Activated CD4-positive, alpha-beta memory T cell treated with anti-CD3 and anti-CD28 coated beads, Interleukin-2, amount 10 ng/mL, durations not matched to agents 7 days and 5 days (primary cell): Measurements from ENCODE around the gene SRPRB. TPM values are rescaled to one million over a fixed set of nuclear protein-coding genes. Genes with fewer than 3 reads are reported as not detected.
"Not testable (repeated sequence)": the region's sequence is repeated elsewhere in the genome, so short reads cannot be mapped to it uniquely, and the experiment has no call there.

Experiments used
- CTCF ChIA-PET: fragments of 350-600 bp; sonication (Branson Sonifier 250); formaldehyde crosslinking; loops from one replicate; lab custom pipeline; 2021; ENCODE audit warnings: antibody characterized with exemption, inconsistent platforms; lab: Charles Lee
- POLR2A ChIA-PET: fragments of 350-600 bp; sonication (Branson Sonifier 250); formaldehyde crosslinking; loops from one replicate; lab custom pipeline; 2021; ENCODE audit warnings: antibody characterized with exemption; lab: Charles Lee
- DNase-seq: peaks from one replicate; pipeline ENCODE4 v3.0.0-alpha.2; 2020
- H3K27ac Mint-ChIP-seq: one replicate; pipeline ENCODE4 v1.8.0; 2021; ENCODE audit warnings: mild to moderate bottlenecking, mixed read lengths
- H3K27me3 Mint-ChIP-seq: one replicate; pipeline ENCODE4 v1.8.0; 2021; ENCODE audit warnings: mixed read lengths
- H3K36me3 Mint-ChIP-seq: one replicate; pipeline ENCODE4 v1.8.0; 2021; ENCODE audit warnings: low read depth, mixed read lengths
- H3K4me1 Mint-ChIP-seq: one replicate; pipeline ENCODE4 v1.8.0; 2021; ENCODE audit warnings: mixed read lengths
- H3K4me3 Mint-ChIP-seq: one replicate; pipeline ENCODE4 v1.8.0; 2021; ENCODE audit warnings: mild to moderate bottlenecking, mixed read lengths
- H3K9me3 Mint-ChIP-seq: one replicate; pipeline ENCODE4 v1.8.0; 2021; ENCODE audit warnings: mixed read lengths
- total RNA-seq, 2 experiments: library from RNA; stranded (reverse); gene quantifications; one replicate each; pipeline ENCODE4 v1.2.3, GENCODE V29; 2021

The SRPRB gene
- total RNA-seq, 2 experiments from 2014 or later: 44.5 to 46.8 TPM

DNA sequence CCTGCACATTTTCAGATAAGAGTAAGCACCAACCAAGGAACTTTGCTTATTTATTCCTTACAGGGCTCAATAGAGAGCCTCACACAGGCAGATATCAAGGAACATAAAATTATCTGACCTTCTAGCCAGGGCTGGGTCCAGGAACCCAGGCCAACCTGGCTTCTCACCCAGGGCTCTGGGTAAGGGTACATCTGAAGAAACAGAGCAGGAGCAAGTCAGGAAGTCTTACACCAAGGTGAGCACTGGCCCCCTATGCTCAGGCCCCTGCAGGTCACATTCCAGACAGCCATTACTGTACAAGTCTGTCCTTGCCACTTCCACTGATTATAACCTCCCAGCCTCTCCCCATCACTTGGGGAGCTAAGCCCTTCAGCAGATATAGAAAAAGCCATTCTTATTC is 40.4 kb upstream of the SRPRB start:
- Mint-ChIP-seq H3K27ac (no peak overlapping the region), H3K4me1 (no peaks in the 10 kb centered on the region), H3K27me3 (peaks cover 27% of the 10 kb centered on the region), H3K36me3 (no peaks in the 10 kb centered on the region), H3K4me3 (no peak overlapping the region), H3K9me3 (no peaks in the 10 kb centered on the region)
- ChIA-PET CTCF (no interaction called here), POLR2A (no interaction called here)
- DNase-seq: no peak

- no peak for DNase-seq
- POLR2A ChIA-PET: no interaction called here
Measured at GRCh38 chr3:133767607-133768006, 38.0 kb upstream of the SRPRB start.

GRCh38 chr3:133769536-133769935 is 36.1 kb upstream of the SRPRB start:
- Mint-ChIP-seq H3K36me3 (no peaks in the 10 kb centered on the region), H3K4me3 (no peak overlapping the region), H3K27me3 (peaks cover 14% of the 10 kb centered on the region), H3K9me3 (no peaks in the 10 kb centered on the region), H3K4me1 (no peaks in the 10 kb centered on the region), H3K27ac (no peak overlapping the region)
- no peak for DNase-seq
- ChIA-PET CTCF (no interaction called here), POLR2A (no interaction called here)

More at GRCh38 chr3:133767607-133768006, 38.0 kb upstream of the SRPRB start:
- Mint-ChIP-seq H3K4me3 (no peak overlapping the region), H3K36me3 (no peaks in the 10 kb centered on the region), H3K9me3 (no peaks in the 10 kb centered on the region), H3K27ac (no peak overlapping the region), H3K4me1 (no peaks in the 10 kb centered on the region), H3K27me3 (peaks cover 16% of the 10 kb centered on the region)
- CTCF ChIA-PET: interaction anchor here (1.6 kb wide), 1 partner anchor 51 kb away, joined by 8 read pairs; no protein-coding TSS in a partner anchor

DNA sequence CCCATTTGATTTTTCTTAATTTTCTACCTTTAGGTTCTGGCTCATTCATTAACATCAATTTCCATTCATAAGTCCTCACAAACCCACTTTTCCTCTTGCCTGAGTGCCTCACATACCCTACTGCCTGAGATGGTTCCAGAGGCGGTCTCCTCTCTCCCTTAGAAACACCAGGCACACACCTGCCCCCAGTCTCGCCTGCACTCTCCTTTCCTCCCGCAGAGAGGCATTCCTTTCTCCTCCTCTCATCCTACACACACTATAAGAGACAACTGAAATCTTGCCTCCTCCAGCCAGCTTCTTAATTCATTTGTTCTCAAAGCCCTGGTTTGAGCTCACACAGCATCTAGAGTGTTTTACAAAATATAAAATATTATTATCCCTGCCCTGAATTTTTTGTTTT is 31.9 kb upstream of the SRPRB start:
- no peaks in the 10 kb centered on the region for H3K27me3 Mint-ChIP-seq
- POLR2A ChIA-PET: no interaction called here
- H3K4me3 Mint-ChIP-seq: no peak overlapping the region
- no peaks in the 10 kb centered on the region for H3K9me3 Mint-ChIP-seq
- no peaks in the 10 kb centered on the region for H3K36me3 Mint-ChIP-seq
- no peak for DNase-seq
- H3K27ac Mint-ChIP-seq: no peak overlapping the region
- no peaks in the 10 kb centered on the region for H3K4me1 Mint-ChIP-seq
- CTCF ChIA-PET: no interaction called here

GRCh38 chr3:133775309-133775708 is 30.3 kb upstream of the SRPRB start:
- Mint-ChIP-seq H3K4me3 (no peak overlapping the region), H3K27ac (no peak overlapping the region), H3K4me1 (no peaks in the 10 kb centered on the region), H3K27me3 (peaks cover 7% of the 10 kb centered on the region), H3K36me3 (no peaks in the 10 kb centered on the region), H3K9me3 (no peaks in the 10 kb centered on the region)
- DNase-seq: no peak
- CTCF ChIA-PET: no interaction called here
- POLR2A ChIA-PET: no interaction called here

GRCh38 chr3:133775835-133776234 is 29.8 kb upstream of the SRPRB start:
- no peak overlapping the region for H3K4me3 Mint-ChIP-seq
- CTCF ChIA-PET: no interaction called here
- H3K36me3 Mint-ChIP-seq: no peaks in the 10 kb centered on the region
- H3K4me1 Mint-ChIP-seq: no peaks in the 10 kb centered on the region
- no peak for DNase-seq
- H3K27me3 Mint-ChIP-seq: peaks cover 7% of the 10 kb centered on the region
- H3K9me3 Mint-ChIP-seq: no peaks in the 10 kb centered on the region
- no peak overlapping the region for H3K27ac Mint-ChIP-seq
- POLR2A ChIA-PET: no interaction called here

- Mint-ChIP-seq H3K9me3 (no peaks in the 10 kb centered on the region), H3K27ac (no peak overlapping the region), H3K36me3 (no peaks in the 10 kb centered on the region), H3K27me3 (peaks cover 7% of the 10 kb centered on the region), H3K4me1 (no peaks in the 10 kb centered on the region), H3K4me3 (no peak overlapping the region)
- ChIA-PET CTCF (no interaction called here), POLR2A (no interaction called here)
- DNase-seq: no peak
Measured at GRCh38 chr3:133776794-133777438, 28.7 kb upstream of the SRPRB start.

GRCh38 chr3:133777807-133778568 is 27.6 kb upstream of the SRPRB start:
- ChIA-PET CTCF (no interaction called here), POLR2A (no interaction called here)
- no peak overlapping the region for H3K4me3 Mint-ChIP-seq
- H3K4me1 Mint-ChIP-seq: no peaks in the 10 kb centered on the region
- H3K27me3 Mint-ChIP-seq: peaks cover 10% of the 10 kb centered on the region
- no peak for DNase-seq
- H3K27ac Mint-ChIP-seq: no peak overlapping the region
- H3K9me3 Mint-ChIP-seq: no peaks in the 10 kb centered on the region
- no peaks in the 10 kb centered on the region for H3K36me3 Mint-ChIP-seq

GRCh38 chr3:133779626-133780203 is 25.9 kb upstream of the SRPRB start:
- DNase-seq: no peak
- Mint-ChIP-seq H3K27me3 (peaks cover 10% of the 10 kb centered on the region), H3K27ac (no peak overlapping the region), H3K4me3 (no peak overlapping the region), H3K4me1 (no peaks in the 10 kb centered on the region), H3K36me3 (no peaks in the 10 kb centered on the region), H3K9me3 (no peaks in the 10 kb centered on the region)
- POLR2A ChIA-PET: no interaction called here
- CTCF ChIA-PET: no interaction called here

- H3K9me3 Mint-ChIP-seq, H3K27ac Mint-ChIP-seq, H3K27me3 Mint-ChIP-seq, DNase-seq, CTCF ChIA-PET, POLR2A ChIA-PET, H3K4me1 Mint-ChIP-seq, H3K36me3 Mint-ChIP-seq, H3K4me3 Mint-ChIP-seq: not testable (repeated sequence)
Measured at GRCh38 chr3:133780756-133781155, 24.9 kb upstream of the SRPRB start.

GRCh38 chr3:133781570-133781969 is 24.0 kb upstream of the SRPRB start:
- Mint-ChIP-seq H3K4me1 (no peaks in the 10 kb centered on the region), H3K27ac (no peak overlapping the region), H3K4me3 (no peak overlapping the region), H3K36me3 (no peaks in the 10 kb centered on the region), H3K9me3 (no peaks in the 10 kb centered on the region), H3K27me3 (peaks cover 10% of the 10 kb centered on the region)
- CTCF ChIA-PET: no interaction called here
- DNase-seq: no peak
- POLR2A ChIA-PET: no interaction called here

DNA sequence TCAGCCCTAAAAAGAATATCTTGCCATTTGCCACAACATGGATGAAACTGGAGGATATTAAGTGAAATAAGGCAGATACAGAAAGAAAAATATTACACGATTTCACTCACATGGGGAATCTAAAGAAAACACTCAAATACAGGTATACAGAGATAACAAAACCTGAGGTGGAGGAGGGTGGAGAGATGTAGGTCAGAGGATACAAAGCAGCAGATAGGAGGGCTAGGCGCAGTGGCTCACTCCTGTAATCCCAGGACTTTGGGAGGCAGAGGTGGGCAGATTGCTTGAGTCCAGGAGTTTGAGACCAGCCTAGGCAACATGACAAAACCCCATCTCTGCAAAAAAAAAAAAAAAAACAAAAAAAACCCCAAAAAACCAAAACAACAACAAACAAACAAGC is 23.2 kb upstream of the SRPRB start:
- H3K27me3 Mint-ChIP-seq: peaks cover 10% of the 10 kb centered on the region
- no peaks in the 10 kb centered on the region for H3K4me1 Mint-ChIP-seq
- H3K9me3 Mint-ChIP-seq: no peaks in the 10 kb centered on the region
- H3K36me3 Mint-ChIP-seq: no peaks in the 10 kb centered on the region
- ChIA-PET CTCF (no interaction called here), POLR2A (no interaction called here)
- H3K4me3 Mint-ChIP-seq: no peak overlapping the region
- DNase-seq: no peak
- H3K27ac Mint-ChIP-seq: no peak overlapping the region

DNA sequence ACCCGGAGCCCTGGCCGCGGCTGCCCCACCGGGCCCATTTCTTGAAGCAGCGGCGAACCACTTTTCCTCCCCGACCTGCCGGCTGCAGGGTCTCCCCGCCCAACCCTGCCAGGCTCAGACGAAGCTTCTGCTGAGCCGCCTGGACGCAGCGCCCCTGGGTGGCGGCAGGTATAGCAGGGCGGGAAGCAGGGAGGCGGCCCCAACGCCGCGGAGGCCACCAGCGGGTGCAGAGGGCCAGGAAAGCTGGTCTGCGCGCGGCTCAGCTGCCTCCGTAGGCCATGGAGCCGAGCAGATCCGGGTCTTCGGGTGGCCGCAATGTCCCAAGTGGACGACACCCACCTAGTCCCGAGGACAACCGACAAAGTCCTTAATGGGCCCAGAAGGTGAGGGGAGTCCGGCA is 21.9 kb upstream of the SRPRB start:
- no peaks in the 10 kb centered on the region for H3K36me3 Mint-ChIP-seq
- no peaks in the 10 kb centered on the region for H3K4me1 Mint-ChIP-seq
- H3K27ac Mint-ChIP-seq: no peak overlapping the region
- POLR2A ChIA-PET: no interaction called here
- H3K9me3 Mint-ChIP-seq: no peaks in the 10 kb centered on the region
- DNase-seq: no peak
- H3K4me3 Mint-ChIP-seq: no peak overlapping the region
- H3K27me3 Mint-ChIP-seq: peaks cover 10% of the 10 kb centered on the region
- CTCF ChIA-PET: no interaction called here
